Ascending aorta (tissue), 2 donors: ENCODE data around the gene OPRL1. TPM values are rescaled to one million over a fixed set of nuclear protein-coding genes. Genes with fewer than 3 reads are reported as not detected.

Source experiments
- DNase-seq, 2 donors: peaks; one replicate each; pipeline ENCODE4 v3.0.0-alpha.2; 2019; ENCODE audit warnings: low spot score in 2 of 2
- H3K27ac ChIP-seq, 2 donors: fragments of 200-600 bp; sonication (generic); one replicate each; pipeline ENCODE4 v1.5.1; 2016 to 2017; ENCODE audit warnings: mild to moderate bottlenecking in 1 of 2
- H3K27me3 ChIP-seq: fragments of 200-600 bp; sonication (generic); one replicate; pipeline ENCODE4 v1.5.1; 2017
- H3K36me3 ChIP-seq, 2 donors: fragments of 200-600 bp; sonication (generic); one replicate each; pipeline ENCODE4 v1.5.1; 2016
- H3K4me1 ChIP-seq, 2 donors: fragments of 200-600 bp; sonication (generic); one replicate each; pipeline ENCODE4 v1.5.1; 2016 to 2017; ENCODE audit warnings: mild to moderate bottlenecking in 1 of 2
- H3K4me3 ChIP-seq, 2 donors: fragments of 200-600 bp; sonication (generic); one replicate each; pipeline ENCODE4 v1.5.1; 2016 to 2017; ENCODE audit warnings: mild to moderate bottlenecking in 1 of 2
- H3K9me3 ChIP-seq, 2 donors: fragments of 200-600 bp; sonication (generic); one replicate each; pipeline ENCODE4 v1.5.1; 2016
- intact Hi-C: fragments of 100-400 bp; cut with DNase I; formaldehyde crosslinking; loops from one replicate; pipeline ENCODE4 v1.15.1; 2023
- total RNA-seq: library from RNA; depleted of rRNA; stranded (reverse); fragments of >200 nt; gene quantifications from one replicate; pipeline ENCODE4 v1.1.0, GENCODE V29; 2016
- TF ChIP-seq, protein P1 (sequence below), 3 experiments: fragments of 200-600 bp in 2 of 3; fragments of 450-650 bp in 1 of 3; sonication (generic) in 2 of 3; IDR thresholded peaks; one replicate each; pipeline ENCODE4 v1.5.1; 2016 to 2019; ENCODE audit warnings: antibody characterized with exemption in 3 of 3, mild to moderate bottlenecking in 1 of 3, moderate library complexity in 1 of 3

OPRL1 gene
- total RNA-seq, 1 donor from 2014 or later, result 0.21 TPM

- H3K4me3 ChIP-seq, result no peak overlapping the region
- intact Hi-C loops, result no loop called here
- peaks cover 32 to 38% of the 10 kb centered on the region in 2 donors for H3K36me3 ChIP-seq
- peaks cover 11 to 15% of the 10 kb centered on the region in 2 donors for H3K4me1 ChIP-seq
- no peaks in the 10 kb centered on the region for H3K9me3 ChIP-seq
- no peak overlapping the region for H3K27ac ChIP-seq
- no peak for DNase-seq
- no peaks in the 10 kb centered on the region for H3K27me3 ChIP-seq
- TF ChIP-seq, protein P1, sequence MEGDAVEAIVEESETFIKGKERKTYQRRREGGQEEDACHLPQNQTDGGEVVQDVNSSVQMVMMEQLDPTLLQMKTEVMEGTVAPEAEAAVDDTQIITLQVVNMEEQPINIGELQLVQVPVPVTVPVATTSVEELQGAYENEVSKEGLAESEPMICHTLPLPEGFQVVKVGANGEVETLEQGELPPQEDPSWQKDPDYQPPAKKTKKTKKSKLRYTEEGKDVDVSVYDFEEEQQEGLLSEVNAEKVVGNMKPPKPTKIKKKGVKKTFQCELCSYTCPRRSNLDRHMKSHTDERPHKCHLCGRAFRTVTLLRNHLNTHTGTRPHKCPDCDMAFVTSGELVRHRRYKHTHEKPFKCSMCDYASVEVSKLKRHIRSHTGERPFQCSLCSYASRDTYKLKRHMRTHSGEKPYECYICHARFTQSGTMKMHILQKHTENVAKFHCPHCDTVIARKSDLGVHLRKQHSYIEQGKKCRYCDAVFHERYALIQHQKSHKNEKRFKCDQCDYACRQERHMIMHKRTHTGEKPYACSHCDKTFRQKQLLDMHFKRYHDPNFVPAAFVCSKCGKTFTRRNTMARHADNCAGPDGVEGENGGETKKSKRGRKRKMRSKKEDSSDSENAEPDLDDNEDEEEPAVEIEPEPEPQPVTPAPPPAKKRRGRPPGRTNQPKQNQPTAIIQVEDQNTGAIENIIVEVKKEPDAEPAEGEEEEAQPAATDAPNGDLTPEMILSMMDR (IDR thresholded peaks at IDR 0.05), result no peak
Measured at GRCh38 chr20:64074963-64075362, 4.9 kb upstream of the OPRL1 start.

GRCh38 chr20:64075556-64075955, 4.3 kb upstream of the OPRL1 start:
- Histone ChIP-seq H3K27ac (no peak overlapping the region), H3K9me3 (no peaks in the 10 kb centered on the region), H3K4me1 (peaks cover 11 to 19% of the 10 kb centered on the region in 2 donors), H3K27me3 (no peaks in the 10 kb centered on the region), H3K36me3 (peaks cover 26 to 32% of the 10 kb centered on the region in 2 donors), H3K4me3 (no peak overlapping the region)
- intact Hi-C loops, result no loop called here
- TF ChIP-seq, protein P1 (IDR thresholded peaks at IDR 0.05), result no peak
- no peak for DNase-seq

DNA sequence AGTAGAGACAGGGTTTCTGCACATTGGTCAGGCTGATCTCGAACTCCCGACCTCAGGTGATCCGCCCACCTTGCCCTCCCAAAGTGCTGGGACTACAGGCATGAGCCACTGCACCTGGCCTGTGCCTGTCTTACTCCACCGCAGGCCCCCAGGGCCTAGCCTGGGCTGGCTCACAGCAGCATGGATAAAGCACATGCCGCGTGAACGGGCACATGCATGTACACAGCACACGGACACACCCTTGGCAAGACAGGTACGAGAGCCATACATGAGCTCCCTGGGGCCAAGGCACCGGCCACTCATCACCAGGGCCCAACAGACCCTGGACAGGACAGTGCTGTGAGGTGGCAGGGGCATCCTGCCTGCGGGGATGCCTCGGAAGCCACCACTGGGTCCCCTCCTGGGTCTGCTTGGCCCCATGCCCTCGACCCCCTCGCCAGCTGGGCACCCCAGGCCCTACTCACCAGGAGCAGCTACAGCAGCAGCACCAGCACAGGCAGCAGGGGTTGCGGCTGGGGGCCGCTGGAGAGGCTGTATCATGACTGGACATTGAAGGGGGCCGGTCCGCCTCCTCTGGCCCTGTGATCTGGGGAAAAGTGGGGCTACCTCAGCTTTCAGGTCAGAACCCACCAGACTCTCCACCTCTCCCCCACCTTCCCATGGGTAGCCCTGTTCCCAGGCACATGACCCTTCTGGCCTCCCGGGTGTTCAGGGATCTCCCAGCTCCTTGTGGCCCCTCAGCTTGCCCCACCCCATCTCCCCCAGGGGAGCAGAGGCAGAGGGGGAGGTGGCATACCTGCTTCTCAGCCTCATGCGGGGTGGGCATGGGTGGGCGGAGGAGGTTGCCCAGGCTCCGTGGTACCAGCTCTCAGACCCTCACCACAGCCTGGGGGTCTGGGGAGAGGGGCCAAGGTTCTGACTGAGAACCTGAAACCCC, 3.6 kb upstream of the OPRL1 start:
- Histone ChIP-seq H3K27me3 (no peaks in the 10 kb centered on the region), H3K4me1 (peaks cover 11 to 19% of the 10 kb centered on the region in 2 donors), H3K27ac (no peak overlapping the region), H3K4me3 (peak overlapping the region in 1 of 2 donors; percentile 90), H3K9me3 (no peaks in the 10 kb centered on the region), H3K36me3 (peaks cover 25 to 30% of the 10 kb centered on the region in 2 donors)
- intact Hi-C loops, result no loop called here
- no peak for DNase-seq
- TF ChIP-seq, protein P1 (IDR thresholded peaks at IDR 0.05), result no peak

- intact Hi-C loops, result no loop called here
- no peaks in the 10 kb centered on the region for H3K27me3 ChIP-seq
- no peak for DNase-seq
- H3K9me3 ChIP-seq, result no peaks in the 10 kb centered on the region
- peaks cover 20 to 24% of the 10 kb centered on the region in 2 donors for H3K36me3 ChIP-seq
- peaks cover 11 to 19% of the 10 kb centered on the region in 2 donors for H3K4me1 ChIP-seq
- H3K27ac ChIP-seq, result no peak overlapping the region
- H3K4me3 ChIP-seq, result peak overlapping the region in 1 of 2 donors; percentile 90
- TF ChIP-seq, protein P1 (IDR thresholded peaks at IDR 0.05), result no peak
Measured at GRCh38 chr20:64077094-64077493, 2.8 kb upstream of the OPRL1 start.

- peak overlapping the region in 1 of 2 donors; percentile 90 for H3K4me3 ChIP-seq
- no peaks in the 10 kb centered on the region for H3K9me3 ChIP-seq
- peaks cover 16 to 20% of the 10 kb centered on the region in 2 donors for H3K36me3 ChIP-seq
- TF ChIP-seq, protein P1 (IDR thresholded peaks at IDR 0.05), result no peak
- intact Hi-C loops, result no loop called here
- H3K27ac ChIP-seq, result no peak overlapping the region
- DNase-seq, result no peak
- peaks cover 11 to 19% of the 10 kb centered on the region in 2 donors for H3K4me1 ChIP-seq
- no peaks in the 10 kb centered on the region for H3K27me3 ChIP-seq
Measured at GRCh38 chr20:64077541-64077875, 2.4 kb upstream of the OPRL1 start.
